Skeletal muscle tissue (tissue), 4 donors: ENCODE results near the gene MEGF11. TPM values are rescaled to one million over a fixed set of nuclear protein-coding genes. Genes with fewer than 3 reads are reported as not detected.
"Not testable (repeated sequence)": the region's sequence is repeated elsewhere in the genome, so short reads cannot be mapped to it uniquely, and the experiment has no call there.

ENCODE experiments used
- H3K27ac ChIP-seq: one replicate; pipeline ENCODE4 v1.7.0; 2013; ENCODE audit warnings: mild to moderate bottlenecking, low read depth, low read length, inconsistent platforms
- H3K27me3 ChIP-seq, 3 donors: one replicate each; pipeline ENCODE4 v1.7.0; 2013; ENCODE audit warnings: low read length in 3 of 3; ENCODE audit not compliant: control insufficient read depth in 3 of 3, insufficient read depth in 3 of 3
- H3K36me3 ChIP-seq, 3 donors: one replicate each; pipeline ENCODE4 v1.7.0; 2013; ENCODE audit warnings: low read length in 3 of 3; ENCODE audit not compliant: control insufficient read depth in 3 of 3, insufficient read depth in 3 of 3
- H3K4me1 ChIP-seq, 3 donors: one replicate each; pipeline ENCODE4 v1.7.0; 2013; ENCODE audit warnings: low read length in 3 of 3, mild to moderate bottlenecking in 3 of 3; ENCODE audit not compliant: control insufficient read depth in 3 of 3, insufficient read depth in 3 of 3
- H3K4me3 ChIP-seq, 3 donors: one replicate each; pipeline ENCODE4 v1.7.0; 2013; ENCODE audit warnings: low read length in 3 of 3
- H3K9ac ChIP-seq, 3 donors: one replicate each; pipeline ENCODE4 v1.7.0; 2013; ENCODE audit warnings: low read length in 3 of 3, mild to moderate bottlenecking in 3 of 3, moderate library complexity in 2 of 3, low read depth in 1 of 3
- H3K9me3 ChIP-seq, 3 donors: one replicate each; pipeline ENCODE4 v1.7.0; 2013; ENCODE audit warnings: low read length in 3 of 3; ENCODE audit not compliant: control insufficient read depth in 3 of 3
- total RNA-seq: library from RNA; depleted of rRNA; stranded (reverse); fragments of >200 nt; gene quantifications from one replicate; pipeline ENCODE4 v1.2.3, GENCODE V29; 2014
- donor health status: Osteomylitis.

The MEGF11 gene
- total RNA-seq, 1 donor from 2014 or later = 0.52 TPM

GRCh38 chr15:66016199-66016598 is 237.4 kb downstream of the MEGF11 start:
- Histone ChIP-seq H3K9me3 (no peaks in the 10 kb centered on the region), H3K27ac (no peak overlapping the region), H3K9ac (no peak overlapping the region), H3K4me1 (no peaks in the 10 kb centered on the region), H3K4me3 (no peak overlapping the region), H3K27me3 (peaks cover 0 to 15% (median 6%) of the 10 kb centered on the region in 3 donors), H3K36me3 (no peaks in the 10 kb centered on the region)

- Histone ChIP-seq H3K9ac (no peak overlapping the region), H3K36me3 (no peaks in the 10 kb centered on the region), H3K4me3 (no peak overlapping the region), H3K9me3 (no peaks in the 10 kb centered on the region), H3K27ac (no peak overlapping the region), H3K4me1 (no peaks in the 10 kb centered on the region), H3K27me3 (peaks cover 0 to 10% (median 8%) of the 10 kb centered on the region in 3 donors)
Measured at GRCh38 chr15:66014635-66015182, 238.8 kb downstream of the MEGF11 start.

GRCh38 chr15:66014022-66014421 is 239.5 kb downstream of the MEGF11 start:
- Histone ChIP-seq H3K4me1 (no peaks in the 10 kb centered on the region), H3K9me3 (no peaks in the 10 kb centered on the region), H3K4me3 (no peak overlapping the region), H3K36me3 (no peaks in the 10 kb centered on the region), H3K27me3 (peaks cover 0 to 9% (median 7%) of the 10 kb centered on the region in 3 donors), H3K27ac (no peak overlapping the region), H3K9ac (no peak overlapping the region)

GRCh38 chr15:66008940-66009562 is 244.5 kb downstream of the MEGF11 start:
- H3K36me3 ChIP-seq = no peaks in the 10 kb centered on the region
- no peak overlapping the region for H3K9ac ChIP-seq
- H3K4me3 ChIP-seq = no peak overlapping the region
- H3K9me3 ChIP-seq = no peaks in the 10 kb centered on the region
- H3K4me1 ChIP-seq = no peaks in the 10 kb centered on the region
- peaks cover 0 to 12% (median 3%) of the 10 kb centered on the region in 3 donors for H3K27me3 ChIP-seq
- no peak overlapping the region for H3K27ac ChIP-seq

- no peaks in the 10 kb centered on the region for H3K36me3 ChIP-seq
- peaks cover 0 to 10% (median 3%) of the 10 kb centered on the region in 3 donors for H3K27me3 ChIP-seq
- H3K9me3 ChIP-seq = no peaks in the 10 kb centered on the region
- H3K4me3 ChIP-seq = no peak overlapping the region
- H3K9ac ChIP-seq = no peak overlapping the region
- no peak overlapping the region for H3K27ac ChIP-seq
- H3K4me1 ChIP-seq = no peaks in the 10 kb centered on the region
Measured at GRCh38 chr15:66007663-66008262, 245.8 kb downstream of the MEGF11 start.

- H3K36me3 ChIP-seq = no peaks in the 10 kb centered on the region
- no peak overlapping the region for H3K27ac ChIP-seq
- H3K27me3 ChIP-seq = peaks cover 0 to 10% (median 3%) of the 10 kb centered on the region in 3 donors
- no peak overlapping the region for H3K9ac ChIP-seq
- no peak overlapping the region for H3K4me3 ChIP-seq
- H3K4me1 ChIP-seq = no peaks in the 10 kb centered on the region
- no peaks in the 10 kb centered on the region for H3K9me3 ChIP-seq
Measured at GRCh38 chr15:66006986-66007385, 246.6 kb downstream of the MEGF11 start.

- H3K36me3 ChIP-seq = no peaks in the 10 kb centered on the region
- peaks cover 0 to 9% (median 7%) of the 10 kb centered on the region in 3 donors for H3K27me3 ChIP-seq
- H3K4me1 ChIP-seq = no peaks in the 10 kb centered on the region
- H3K9ac ChIP-seq = no peak overlapping the region
- H3K27ac ChIP-seq = no peak overlapping the region
- H3K4me3 ChIP-seq = no peak overlapping the region
- H3K9me3 ChIP-seq = no peaks in the 10 kb centered on the region
Measured at GRCh38 chr15:66004618-66005262, 248.8 kb downstream of the MEGF11 start.

GRCh38 chr15:66003129-66003528 is 250.4 kb downstream of the MEGF11 start:
- H3K4me3 ChIP-seq, H3K4me1 ChIP-seq, H3K27me3 ChIP-seq, H3K9ac ChIP-seq, H3K27ac ChIP-seq, H3K36me3 ChIP-seq, H3K9me3 ChIP-seq: not testable (repeated sequence)

- Histone ChIP-seq H3K27me3 (peaks cover 0 to 8% (median 5%) of the 10 kb centered on the region in 3 donors), H3K36me3 (no peaks in the 10 kb centered on the region), H3K9ac (no peak overlapping the region), H3K9me3 (no peaks in the 10 kb centered on the region), H3K27ac (no peak overlapping the region), H3K4me3 (no peak overlapping the region), H3K4me1 (peaks cover 0 to 9% (median 3%) of the 10 kb centered on the region in 3 donors)
Measured at GRCh38 chr15:66001717-66002426, 251.7 kb downstream of the MEGF11 start.
